BJ (cell line): ENCODE measurements around the gene ZFP69B. TPM values are rescaled to one million over a fixed set of nuclear protein-coding genes. Genes with fewer than 3 reads are reported as not detected.

Experiments used
- CTCF ChIA-PET: fragments of 350-600 bp; formaldehyde crosslinking; extraction: SDS; loops from one replicate; lab custom pipeline; 2021; ENCODE audit warnings: antibody characterized with exemption, inconsistent platforms; lab: Yijun Ruan, JAX
- POLR2A ChIA-PET: fragments of 300-600 bp; sonication (Branson Sonifier 250); formaldehyde crosslinking; extraction: SDS; loops from one replicate; lab custom pipeline; 2021; ENCODE audit warnings: antibody characterized with exemption; lab: Charles Lee
- DNase-seq: peaks from one replicate; pipeline ENCODE4 v3.0.0-alpha.2; 2011; ENCODE audit warnings: low read depth
- H3K27me3 ChIP-seq: 2 replicates; pipeline ENCODE4 v1.6.0; 2011; ENCODE audit warnings: low read length; ENCODE audit not compliant: control insufficient read depth, insufficient read depth
- H3K36me3 ChIP-seq: 2 replicates; pipeline ENCODE4 v1.5.1; 2011; ENCODE audit warnings: low read length; ENCODE audit not compliant: control insufficient read depth, insufficient read depth
- H3K4me3 ChIP-seq: 2 replicates; pipeline ENCODE4 v1.5.1; 2011; ENCODE audit warnings: low read depth, mild to moderate bottlenecking, control low read depth, low read length
- CTCF ChIP-seq: IDR thresholded peaks from 2 replicates; pipeline ENCODE4 v1.5.1; 2011; ENCODE audit warnings: low read depth, mild to moderate bottlenecking, control low read depth, inconsistent platforms, low read length, moderate library complexity; ENCODE audit not compliant: insufficient read depth
- polyA plus RNA-seq: library from polyadenylated mRNA; depleted of rRNA; stranded (reverse); fragments of >200 nt; gene quantifications from 2 replicates; pipeline ENCODE4 v1.2.3, GENCODE V29; 2011

ZFP69B gene
- polyA plus RNA-seq, 1 experiment, result 1.5 TPM

- CTCF ChIA-PET, result interaction anchor here (1.4 kb wide), 1 partner anchor 16 kb away, joined by 4 read pairs; no protein-coding TSS in a partner anchor
- POLR2A ChIA-PET, result no interaction called here
- H3K36me3 ChIP-seq, result 0 out of 2 replicates have a peak, but pooled peaks cover 1% of the 10 kb centered on the region
- H3K4me3 ChIP-seq, result no peak overlapping the region
- no peaks in the 10 kb centered on the region for H3K27me3 ChIP-seq
- DNase-seq, result no peak
- no peak for TF ChIP-seq CTCF
These were observed 4.6 kb downstream of the ZFP69B start for GRCh38 chr1:40454873-40455272.

- H3K4me3 ChIP-seq, result no peak overlapping the region
- CTCF ChIA-PET, result interaction anchor here (0.9 kb wide), 1 partner anchor 13 kb away, joined by 3 read pairs; the partner anchor contains the start of gene ZFP69B
- no peaks in the 10 kb centered on the region for H3K27me3 ChIP-seq
- H3K36me3 ChIP-seq, result 0 out of 2 replicates have a peak, but pooled peaks cover 1% of the 10 kb centered on the region
- no peak for TF ChIP-seq CTCF
- DNase-seq, result no peak
- POLR2A ChIA-PET, result no interaction called here
These were observed 12.8 kb downstream of the ZFP69B start for GRCh38 chr1:40462956-40463590.

GRCh38 chr1:40469327-40469726 lies 19.1 kb downstream of the ZFP69B start:
- TF ChIP-seq CTCF, result no peak
- ChIA-PET POLR2A (no interaction called here), CTCF (no interaction called here)
- no peak for DNase-seq
- Histone ChIP-seq H3K4me3 (no peak overlapping the region), H3K36me3 (no peaks in the 10 kb centered on the region), H3K27me3 (no peaks in the 10 kb centered on the region)

GRCh38 chr1:40475268-40475667 lies 25.0 kb downstream of the ZFP69B start:
- Histone ChIP-seq H3K27me3 (no peaks in the 10 kb centered on the region), H3K4me3 (no peak overlapping the region), H3K36me3 (no peaks in the 10 kb centered on the region)
- TF ChIP-seq CTCF, result no peak
- DNase-seq, result no peak
- ChIA-PET CTCF (interaction anchor here (1.1 kb wide), 1 partner anchor 57 kb away, joined by 4 read pairs; no protein-coding TSS in a partner anchor), POLR2A (no interaction called here)

- H3K36me3 ChIP-seq, result no peaks in the 10 kb centered on the region; the same call in 1 of the 2 replicates
- peak within 1 kb of the TSS; percentile 66 for H3K4me3 ChIP-seq
- ChIA-PET CTCF (no interaction called here), POLR2A (no interaction called here)
- TF ChIP-seq CTCF, result no peak
- no peak for DNase-seq
- no peaks in the 10 kb centered on the region for H3K27me3 ChIP-seq
These were observed 26.8 kb downstream of the ZFP69B start, which contains the start of gene ZFP69 for GRCh38 chr1:40476924-40477677. TSS of gene ZFP69 (plus strand) at chr1:40477290. CDS start at chr1:40479362, 2,072 bp downstream.
